NCI-H1105 (cell line): Measurements from ENCODE around the gene DLG2.
"Not testable (repeated sequence)": the region's sequence is repeated elsewhere in the genome, so short reads cannot be mapped to it uniquely, and the experiment has no call there.

Experiments used
- DNase-seq: peaks from one replicate; lab custom pipeline; 2025; lab: John Stamatoyannopoulos, UW

DLG2 gene

GRCh38 chr11:85643191-85643614 lies 16.1 kb upstream of the DLG2 start:
- DNase-seq = no peak

- no peak for DNase-seq
Measured at GRCh38 chr11:85634747-85635146, 7.6 kb upstream of the DLG2 start.

GRCh38 chr11:85628771-85629341 lies 1.7 kb upstream of the DLG2 start:
- DNase-seq = no peak

- peak; percentile 98 for DNase-seq
Measured at GRCh38 chr11:85627998-85628770, 1.0 kb upstream of the DLG2 start, which contains the start of gene TMEM126B. Gene TMEM126B (plus strand): TSS chr11:85628593. CDS start chr11:85628608, 15 bp downstream.

GRCh38 chr11:85626496-85626895 lies 648 bp downstream of the DLG2 start:
- DNase-seq = peak; percentile 42

GRCh38 chr11:85620256-85620655 lies 6.9 kb downstream of the DLG2 start:
- DNase-seq = no peak

GRCh38 chr11:85619499-85619898 lies 7.6 kb downstream of the DLG2 start:
- no peak for DNase-seq

GRCh38 chr11:85611643-85612042 lies 15.5 kb downstream of the DLG2 start:
- not testable (repeated sequence) for DNase-seq

GRCh38 chr11:85609286-85609685 lies 17.9 kb downstream of the DLG2 start:
- not testable (repeated sequence) for DNase-seq

- DNase-seq = not testable (repeated sequence)
Measured at GRCh38 chr11:85608621-85609020, 18.5 kb downstream of the DLG2 start.

- not testable (repeated sequence) for DNase-seq
Measured at GRCh38 chr11:85606237-85606636, 20.9 kb downstream of the DLG2 start.

- no peak for DNase-seq
Measured at GRCh38 chr11:85603220-85603619, 23.9 kb downstream of the DLG2 start.

GRCh38 chr11:85602526-85603213 lies 24.5 kb downstream of the DLG2 start:
- no peak for DNase-seq

GRCh38 chr11:85599083-85599482 lies 28.1 kb downstream of the DLG2 start:
- no peak for DNase-seq

- no peak for DNase-seq
Measured at GRCh38 chr11:85596886-85597285, 30.3 kb downstream of the DLG2 start.

GRCh38 chr11:85595285-85595884 lies 31.8 kb downstream of the DLG2 start:
- DNase-seq = peak; percentile 27

- DNase-seq = peak; percentile 3
Measured at GRCh38 chr11:85590848-85591483, 36.2 kb downstream of the DLG2 start.

- no peak for DNase-seq
Measured at GRCh38 chr11:85589373-85589772, 37.8 kb downstream of the DLG2 start.

GRCh38 chr11:85582111-85582510 lies 45.0 kb downstream of the DLG2 start:
- no peak for DNase-seq

- DNase-seq = no peak
Measured at GRCh38 chr11:85575388-85575787, 51.8 kb downstream of the DLG2 start.

- DNase-seq = no peak
Measured at GRCh38 chr11:85572056-85572455, 55.1 kb downstream of the DLG2 start.

GRCh38 chr11:85569525-85569924 lies 57.6 kb downstream of the DLG2 start:
- DNase-seq = no peak
